MM.1S (cell line): Measurements from ENCODE around the gene HELZ.
A peak's percentile ranks its signal among the peaks of the same experiment; 100 is the strongest.

ENCODE experiments used
- EZH2 ChIP-seq: fragments of 300-600 bp; sonication (generic); optimal IDR thresholded peaks from 2 replicates; pipeline ENCODE3; 2017; ENCODE audit warnings: low read depth, mild to moderate bottlenecking, antibody characterized with exemption, low read length, mixed read lengths
- TF ChIP-seq, protein P1 (sequence below): fragments of 300-600 bp; sonication (generic); IDR thresholded peaks from 2 replicates; pipeline ENCODE4 v1.5.1; 2016; ENCODE audit warnings: antibody characterized with exemption, low read length, mixed read lengths

DNA sequence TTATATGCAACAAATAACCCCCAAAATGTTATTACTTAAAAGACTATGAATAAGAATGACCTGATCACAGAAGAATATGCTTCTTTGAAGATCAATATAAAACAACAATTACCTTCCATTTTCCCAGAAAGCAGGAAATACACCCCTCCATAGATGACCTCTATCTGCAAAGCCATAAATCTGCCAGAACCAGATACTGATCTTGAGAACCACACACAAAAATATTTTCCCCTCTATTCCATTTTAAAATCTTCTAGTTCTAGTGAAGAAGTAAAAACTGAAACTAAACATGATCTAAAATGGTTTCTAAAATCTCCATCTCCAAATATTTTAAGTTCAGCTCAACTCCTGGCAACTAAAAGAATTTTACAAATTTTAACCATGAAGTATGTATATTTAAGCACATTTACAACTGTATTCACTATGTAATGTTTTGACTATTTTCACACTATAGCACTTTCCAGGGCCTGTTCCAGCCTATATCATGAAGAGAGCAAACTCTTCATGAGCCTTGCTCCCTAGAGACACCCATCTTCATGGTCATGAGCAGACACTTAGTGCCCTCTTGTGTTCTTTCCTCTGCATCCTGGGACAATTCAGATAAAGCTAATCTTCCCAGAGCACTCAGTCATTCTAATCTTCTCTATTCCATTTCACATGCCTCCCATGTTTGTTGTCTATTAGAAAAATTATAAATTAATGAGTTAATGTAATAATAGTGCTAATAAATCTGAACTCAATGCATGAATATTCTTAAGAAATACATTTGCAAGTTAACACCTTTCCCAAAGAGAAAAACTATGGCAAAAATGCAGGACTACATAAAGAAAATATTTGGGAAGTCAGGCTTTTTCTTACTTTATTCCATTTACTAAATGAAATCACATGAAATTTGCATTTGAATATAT lies 87.0 kb downstream of the HELZ start:
- TF ChIP-seq, protein P1, sequence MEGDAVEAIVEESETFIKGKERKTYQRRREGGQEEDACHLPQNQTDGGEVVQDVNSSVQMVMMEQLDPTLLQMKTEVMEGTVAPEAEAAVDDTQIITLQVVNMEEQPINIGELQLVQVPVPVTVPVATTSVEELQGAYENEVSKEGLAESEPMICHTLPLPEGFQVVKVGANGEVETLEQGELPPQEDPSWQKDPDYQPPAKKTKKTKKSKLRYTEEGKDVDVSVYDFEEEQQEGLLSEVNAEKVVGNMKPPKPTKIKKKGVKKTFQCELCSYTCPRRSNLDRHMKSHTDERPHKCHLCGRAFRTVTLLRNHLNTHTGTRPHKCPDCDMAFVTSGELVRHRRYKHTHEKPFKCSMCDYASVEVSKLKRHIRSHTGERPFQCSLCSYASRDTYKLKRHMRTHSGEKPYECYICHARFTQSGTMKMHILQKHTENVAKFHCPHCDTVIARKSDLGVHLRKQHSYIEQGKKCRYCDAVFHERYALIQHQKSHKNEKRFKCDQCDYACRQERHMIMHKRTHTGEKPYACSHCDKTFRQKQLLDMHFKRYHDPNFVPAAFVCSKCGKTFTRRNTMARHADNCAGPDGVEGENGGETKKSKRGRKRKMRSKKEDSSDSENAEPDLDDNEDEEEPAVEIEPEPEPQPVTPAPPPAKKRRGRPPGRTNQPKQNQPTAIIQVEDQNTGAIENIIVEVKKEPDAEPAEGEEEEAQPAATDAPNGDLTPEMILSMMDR: peak; percentile 18; the same call in 1 of the 2 replicates
- no peak for TF ChIP-seq EZH2
